Caki2 (cell line): Measurements from ENCODE around the gene PSMB10. TPM values are rescaled to one million over a fixed set of nuclear protein-coding genes. Genes with fewer than 3 reads are reported as not detected.

Source experiments
- DNase-seq: peaks from one replicate; pipeline ENCODE4 v3.0.0-alpha.2; 2015; ENCODE audit warnings: low read depth
- in situ Hi-C: cut with HindIII; loops from 2 replicates; pipeline ENCODE4 v1.10.0; 2016; ENCODE audit warnings: low sequenced_read_pairs, low pct_unique_long_range_greater_than_20kb, mixed read lengths
- total RNA-seq: library from RNA; depleted of rRNA; stranded (reverse); fragments of >200 nt; shearing (Covaris generic); gene quantifications from 2 replicates; pipeline ENCODE4 v1.2.3, GENCODE V29; 2014; ENCODE audit warnings: low replicate concordance

The PSMB10 gene
- total RNA-seq, 1 experiment from 2014 or later = 62.9 TPM

- no peak for DNase-seq
- in situ Hi-C loops = no loop called here
Measured at GRCh38 chr16:67965668-67966548, 29.3 kb upstream of the PSMB10 start.

- DNase-seq = no peak
- in situ Hi-C loops = no loop called here
Measured at GRCh38 chr16:67964477-67965131, 28.0 kb upstream of the PSMB10 start.

GRCh38 chr16:67963662-67964321 is 27.1 kb upstream of the PSMB10 start:
- no peak for DNase-seq
- in situ Hi-C loops = no loop called here

GRCh38 chr16:67963292-67963661 is 26.6 kb upstream of the PSMB10 start:
- DNase-seq = no peak
- in situ Hi-C loops = no loop called here

- in situ Hi-C loops = no loop called here
- no peak for DNase-seq
Measured at GRCh38 chr16:67962135-67962534, 25.5 kb upstream of the PSMB10 start.

GRCh38 chr16:67961551-67961957 is 24.9 kb upstream of the PSMB10 start:
- in situ Hi-C loops = no loop called here
- DNase-seq = no peak

GRCh38 chr16:67959536-67960329 is 23.1 kb upstream of the PSMB10 start:
- in situ Hi-C loops = no loop called here
- DNase-seq = no peak

GRCh38 chr16:67957622-67958021 is 21.0 kb upstream of the PSMB10 start:
- no peak for DNase-seq
- in situ Hi-C loops = no loop called here

- in situ Hi-C loops = no loop called here
- no peak for DNase-seq
Measured at GRCh38 chr16:67954421-67955196, 18.0 kb upstream of the PSMB10 start.

- in situ Hi-C loops = no loop called here
Measured at GRCh38 chr16:67953641-67954375, 17.2 kb upstream of the PSMB10 start.

GRCh38 chr16:67951485-67951884 is 14.8 kb upstream of the PSMB10 start:
- in situ Hi-C loops = no loop called here

More at GRCh38 chr16:67953641-67954375, 17.2 kb upstream of the PSMB10 start:
- DNase-seq = no peak

GRCh38 chr16:67950335-67950843 is 13.7 kb upstream of the PSMB10 start:
- DNase-seq = no peak
- in situ Hi-C loops = no loop called here

More at GRCh38 chr16:67951485-67951884, 14.8 kb upstream of the PSMB10 start:
- no peak for DNase-seq

GRCh38 chr16:67949645-67950044 is 13.0 kb upstream of the PSMB10 start:
- no peak for DNase-seq
- in situ Hi-C loops = no loop called here

- in situ Hi-C loops = no loop called here
- DNase-seq = no peak
Measured at GRCh38 chr16:67948015-67948414, 11.4 kb upstream of the PSMB10 start.

GRCh38 chr16:67946966-67947558 is 10.4 kb upstream of the PSMB10 start:
- in situ Hi-C loops = no loop called here
- DNase-seq = no peak

- DNase-seq = no peak
- in situ Hi-C loops = no loop called here
Measured at GRCh38 chr16:67946128-67946569, 9.5 kb upstream of the PSMB10 start.
